AG04449 (cell line): ENCODE results near the gene ANKRD12.
A peak's percentile ranks its signal among the peaks of the same experiment; 100 is the strongest.

ENCODE experiments used
- CTCF ChIA-PET: fragments of 350-600 bp; formaldehyde crosslinking; extraction: SDS; loops from one replicate; lab custom pipeline; 2021; ENCODE audit warnings: antibody characterized with exemption; lab: Yijun Ruan, JAX
- POLR2A ChIA-PET: fragments of 400-600, 350-600 bp; formaldehyde crosslinking; extraction: SDS; loops from one replicate; lab custom pipeline; 2020; ENCODE audit warnings: antibody characterized with exemption, inconsistent platforms; lab: Yijun Ruan, JAX
- DNase-seq: peaks from one replicate; pipeline ENCODE4 v3.0.0-alpha.2; 2010; ENCODE audit warnings: low read depth, low spot score
- H3K4me3 ChIP-seq: 2 replicates; pipeline ENCODE4 v1.5.1; 2011; ENCODE audit warnings: low read depth, mild to moderate bottlenecking, control low read depth, low read length
- TF ChIP-seq, protein P1 (sequence below): IDR thresholded peaks from one replicate; pipeline ENCODE4 v1.5.1; 2011; ENCODE audit warnings: mild to moderate bottlenecking, moderate library complexity, low read length, control low read depth, inconsistent platforms; ENCODE audit not compliant: insufficient read depth; ENCODE audit errors: missing control alignments

Gene ANKRD12

DNA sequence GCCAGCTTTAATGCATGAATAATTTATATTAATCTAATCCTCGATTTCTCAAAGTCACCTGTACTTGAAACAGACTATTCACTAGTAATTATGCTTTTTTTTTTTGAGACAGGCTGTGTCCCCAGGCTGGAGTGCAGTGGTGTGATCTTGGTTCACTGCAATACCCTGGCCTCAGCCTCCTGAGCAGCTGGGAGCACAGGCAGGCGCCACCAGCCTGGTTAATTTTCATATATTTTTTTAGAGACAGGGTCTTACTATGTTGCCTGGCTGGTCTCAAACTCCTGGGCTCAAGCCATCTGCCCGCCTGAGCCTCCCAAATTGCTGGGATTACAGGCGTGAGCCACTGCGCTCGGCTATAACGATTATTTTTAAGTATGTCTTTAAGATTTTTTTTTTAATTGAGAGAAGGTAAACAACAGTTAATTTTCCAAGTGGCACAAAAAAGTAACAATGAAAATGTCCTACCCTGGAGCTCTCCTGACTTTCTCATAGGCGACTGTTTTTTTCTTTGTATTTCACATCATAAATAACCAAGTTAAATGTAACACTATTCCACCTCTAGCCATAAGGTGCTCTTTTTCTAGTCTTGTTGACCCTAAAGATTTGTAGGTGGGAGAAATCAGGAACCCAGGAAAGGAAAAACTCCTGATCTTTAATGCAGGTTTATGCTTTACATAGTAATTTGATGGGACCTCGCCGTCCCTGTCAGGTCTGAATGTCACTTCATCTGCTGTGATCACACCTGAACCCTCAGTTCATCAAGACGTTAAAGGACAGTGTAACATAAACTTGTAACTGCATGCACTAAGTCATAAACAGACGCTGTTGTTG, 1.3 kb upstream of the ANKRD12 start:
- no peak for DNase-seq
- peak overlapping the region; percentile 78 for H3K4me3 ChIP-seq
- TF ChIP-seq, protein P1, sequence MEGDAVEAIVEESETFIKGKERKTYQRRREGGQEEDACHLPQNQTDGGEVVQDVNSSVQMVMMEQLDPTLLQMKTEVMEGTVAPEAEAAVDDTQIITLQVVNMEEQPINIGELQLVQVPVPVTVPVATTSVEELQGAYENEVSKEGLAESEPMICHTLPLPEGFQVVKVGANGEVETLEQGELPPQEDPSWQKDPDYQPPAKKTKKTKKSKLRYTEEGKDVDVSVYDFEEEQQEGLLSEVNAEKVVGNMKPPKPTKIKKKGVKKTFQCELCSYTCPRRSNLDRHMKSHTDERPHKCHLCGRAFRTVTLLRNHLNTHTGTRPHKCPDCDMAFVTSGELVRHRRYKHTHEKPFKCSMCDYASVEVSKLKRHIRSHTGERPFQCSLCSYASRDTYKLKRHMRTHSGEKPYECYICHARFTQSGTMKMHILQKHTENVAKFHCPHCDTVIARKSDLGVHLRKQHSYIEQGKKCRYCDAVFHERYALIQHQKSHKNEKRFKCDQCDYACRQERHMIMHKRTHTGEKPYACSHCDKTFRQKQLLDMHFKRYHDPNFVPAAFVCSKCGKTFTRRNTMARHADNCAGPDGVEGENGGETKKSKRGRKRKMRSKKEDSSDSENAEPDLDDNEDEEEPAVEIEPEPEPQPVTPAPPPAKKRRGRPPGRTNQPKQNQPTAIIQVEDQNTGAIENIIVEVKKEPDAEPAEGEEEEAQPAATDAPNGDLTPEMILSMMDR = no peak
- ChIA-PET POLR2A (interaction anchor here (0.7 to 1.6 kb wide), 5 partner anchors 8 to 318 kb away, joined by 3 to 6 read pairs (median 3); no protein-coding TSS in a partner anchor), CTCF (interaction anchor here (0.7 to 1.7 kb wide), 4 partner anchors 13 to 107 kb away, joined by 3 to 5 read pairs (median 4); no protein-coding TSS in a partner anchor)

DNA sequence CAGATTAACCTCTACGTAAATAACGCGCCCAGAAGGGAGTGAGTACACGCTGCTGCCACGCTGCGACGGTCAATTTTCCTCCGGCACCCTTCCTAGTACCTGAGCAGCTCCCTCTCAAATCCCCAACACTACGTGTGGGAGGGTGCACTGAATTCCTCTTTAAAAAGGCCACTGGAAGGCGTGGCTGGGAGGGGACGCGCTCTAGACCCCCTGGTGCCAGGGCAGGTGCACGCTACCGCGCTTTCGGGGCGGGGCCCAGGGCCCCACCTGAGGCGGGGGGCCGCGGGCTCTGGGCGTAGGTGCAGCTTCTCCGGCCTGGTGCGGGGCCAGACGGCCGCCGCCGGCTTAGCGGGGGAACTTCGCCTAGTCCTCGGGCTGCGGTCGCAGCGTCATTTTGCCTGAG, 668 bp upstream of the ANKRD12 start:
- POLR2A ChIA-PET = interaction anchor here (0.7 to 1.6 kb wide), 4 partner anchors 9 to 117 kb away, joined by 3 to 6 read pairs (median 3); no protein-coding TSS in a partner anchor
- CTCF ChIA-PET = interaction anchor here (0.7 to 1.7 kb wide), 4 partner anchors 12 to 107 kb away, joined by 3 to 5 read pairs (median 4); no protein-coding TSS in a partner anchor
- TF ChIP-seq, protein P1 = no peak
- DNase-seq = no peak
- H3K4me3 ChIP-seq = peak overlapping the region; percentile 78

DNA sequence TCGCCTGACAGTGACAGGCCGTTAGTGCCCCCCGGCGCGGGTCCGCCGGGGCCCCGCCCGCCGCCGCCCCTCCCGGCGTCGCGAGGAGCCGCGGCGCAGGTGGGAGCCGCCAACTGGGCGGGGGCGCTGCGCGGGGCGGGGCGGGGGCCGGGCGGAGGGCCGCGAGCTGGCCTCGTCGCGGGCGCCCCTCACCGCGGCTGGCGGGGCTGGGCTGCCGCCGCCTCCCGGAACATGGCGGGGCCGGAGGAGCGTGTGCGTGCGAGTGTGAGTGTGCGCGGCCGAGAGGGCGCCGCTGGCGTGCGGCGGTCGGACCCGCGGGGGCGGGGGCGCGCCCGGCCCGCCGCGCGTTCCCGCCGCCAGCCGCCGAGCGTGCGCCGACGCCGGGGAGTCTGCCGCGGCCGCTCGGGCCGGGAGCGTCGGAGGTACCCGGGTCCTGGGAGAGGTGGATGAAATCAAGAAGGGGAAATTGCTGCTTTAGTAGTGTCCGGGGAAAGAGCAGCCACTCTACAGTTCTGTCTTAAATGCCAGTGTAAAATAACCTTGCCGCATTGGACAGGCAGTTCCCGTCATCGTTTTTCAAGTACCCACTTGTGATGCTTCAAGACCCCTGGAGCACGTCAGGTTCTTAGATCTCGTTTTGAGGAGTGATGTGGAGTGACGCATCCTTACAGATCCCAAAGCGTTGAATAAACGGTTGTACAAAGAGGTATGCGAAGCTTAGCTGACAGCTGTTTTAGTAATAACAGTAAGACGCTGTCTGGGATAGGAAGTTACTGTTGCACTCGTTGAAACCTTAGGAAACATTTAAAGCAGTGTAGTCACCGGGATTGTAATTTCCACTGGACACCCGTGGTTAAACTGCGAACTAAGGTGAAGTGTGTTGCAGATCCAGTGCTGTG, 836 bp downstream of the ANKRD12 start:
- CTCF ChIA-PET = interaction anchor here (0.8 to 3.7 kb wide), 5 partner anchors 10 to 481 kb away, joined by 3 to 15 read pairs (median 3); no protein-coding TSS in a partner anchor
- H3K4me3 ChIP-seq = peak overlapping the region; percentile 93
- peak; percentile 42 for DNase-seq
- POLR2A ChIA-PET = interaction anchor here (1.1 to 1.6 kb wide), 2 partner anchors 9 to 20 kb away, joined by 3 to 6 read pairs; no protein-coding TSS in a partner anchor
- TF ChIP-seq, protein P1 = no peak

DNA sequence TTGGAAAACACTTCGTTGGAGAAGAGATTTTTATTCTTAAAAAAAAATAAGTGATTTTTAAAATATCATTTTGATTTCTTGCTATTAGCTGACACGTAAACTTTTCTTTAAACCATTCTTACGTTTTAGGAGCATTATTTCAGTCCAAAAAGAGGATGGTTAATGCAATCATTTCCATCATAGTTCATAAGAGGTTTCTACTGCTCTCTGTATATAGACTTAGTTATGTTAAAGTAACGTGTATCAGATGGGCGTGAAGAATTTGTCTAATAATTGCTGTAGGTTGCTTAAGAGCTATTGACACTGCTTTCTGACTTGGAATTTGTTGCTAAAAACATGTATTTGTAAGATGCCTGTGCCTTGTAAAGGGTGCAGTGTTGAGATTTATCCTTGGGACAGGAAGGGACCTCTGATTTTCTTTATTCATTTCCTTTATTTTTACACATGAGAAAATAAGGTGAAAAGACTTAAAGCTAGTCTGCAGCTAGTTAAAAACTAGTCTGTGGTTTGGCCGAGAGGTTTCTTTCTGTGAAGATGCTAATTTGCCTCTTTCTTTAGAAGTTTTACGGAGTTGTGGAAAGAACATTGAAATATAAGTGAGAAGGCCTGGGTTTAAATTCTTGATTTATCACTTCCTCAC, 2.9 kb downstream of the ANKRD12 start:
- H3K4me3 ChIP-seq = no peak overlapping the region; the same call in none of the 2 replicates
- TF ChIP-seq, protein P1 = no peak
- CTCF ChIA-PET = interaction anchor here (0.8 to 3.7 kb wide), 5 partner anchors 8 to 485 kb away, joined by 3 to 15 read pairs (median 4); partner anchors contain the start of gene NDUFV2
- POLR2A ChIA-PET = interaction anchor here (1.1 kb wide), 1 partner anchor 195 kb away, joined by 5 read pairs; the partner anchor contains the start of gene TWSG1
- DNase-seq = no peak

DNA sequence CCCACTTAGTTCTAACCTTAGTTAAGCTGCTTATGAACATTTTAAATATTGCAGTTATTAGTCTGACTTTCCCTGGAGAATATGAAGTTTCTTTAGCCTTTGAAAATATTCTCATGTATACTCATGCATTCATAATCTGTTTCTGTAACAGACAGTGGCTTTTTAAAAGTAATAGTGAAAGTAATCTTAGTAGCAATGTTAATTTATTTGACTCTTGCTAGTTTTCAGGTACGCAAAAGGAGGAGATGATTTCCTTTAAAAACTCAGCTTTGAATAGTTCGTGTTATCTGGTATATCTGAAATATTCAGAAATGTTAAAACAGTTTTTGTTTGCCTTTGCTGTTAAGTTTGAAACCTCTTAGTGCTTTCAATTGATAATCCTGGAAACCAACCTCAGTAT, 3.8 kb downstream of the ANKRD12 start:
- ChIA-PET CTCF (interaction anchor here (0.8 to 4.0 kb wide), 4 partner anchors 21 to 435 kb away, joined by 3 to 25 read pairs (median 9); no protein-coding TSS in a partner anchor), POLR2A (interaction anchor here (1.1 kb wide), 1 partner anchor 194 kb away, joined by 5 read pairs; the partner anchor contains the start of gene TWSG1)
- DNase-seq = no peak
- no peak overlapping the region for H3K4me3 ChIP-seq
- TF ChIP-seq, protein P1 = no peak
